Osteoblast (primary cell): ENCODE data around the gene TYROBP. TPM values are rescaled to one million over a fixed set of nuclear protein-coding genes. Genes with fewer than 3 reads are reported as not detected.

Source experiments
- DNase-seq: peaks from one replicate; pipeline ENCODE4 v3.0.0; 2011; ENCODE audit warnings: low spot score, mixed read lengths; ENCODE audit not compliant: insufficient read length; ENCODE audit errors: missing footprints
- H2AFZ ChIP-seq: 2 replicates; pipeline ENCODE4 v1.6.0; 2011; ENCODE audit warnings: mild to moderate bottlenecking, low read length
- H3K27ac ChIP-seq: 2 replicates; pipeline ENCODE4 v1.5.1; 2011; ENCODE audit warnings: mild to moderate bottlenecking, low read depth, low read length, moderate library complexity
- H3K27me3 ChIP-seq: 2 replicates; pipeline ENCODE4 v1.6.0; 2012; ENCODE audit warnings: mild to moderate bottlenecking, control low read depth, inconsistent platforms, low read length, moderate library complexity; ENCODE audit not compliant: insufficient read depth
- H3K36me3 ChIP-seq: 2 replicates; pipeline ENCODE4 v1.5.1; 2011; ENCODE audit warnings: mild to moderate bottlenecking, low read length, control low read depth, moderate library complexity; ENCODE audit not compliant: insufficient read depth
- H3K4me1 ChIP-seq: 2 replicates; pipeline ENCODE4 v1.5.1; 2011; ENCODE audit warnings: mild to moderate bottlenecking, low read length, control low read depth, moderate library complexity; ENCODE audit not compliant: insufficient read depth
- H3K4me2 ChIP-seq: 2 replicates; pipeline ENCODE4 v1.6.0; 2011; ENCODE audit warnings: mild to moderate bottlenecking, low read length; ENCODE audit not compliant: insufficient read depth
- H3K4me3 ChIP-seq: fragments of 200-600 bp; sonication (generic); 3 replicates; pipeline ENCODE4 v1.5.1; 2012; ENCODE audit warnings: mild to moderate bottlenecking, low read length, inconsistent platforms; ENCODE audit not compliant: insufficient read depth
- H3K79me2 ChIP-seq: 2 replicates; pipeline ENCODE4 v1.6.0; 2012; ENCODE audit warnings: mild to moderate bottlenecking, low read length, control low read depth, inconsistent platforms; ENCODE audit not compliant: insufficient read depth
- H3K9me3 ChIP-seq: 2 replicates; pipeline ENCODE4 v1.5.1; 2011; ENCODE audit warnings: low read depth, low read length, control low read depth
- H4K20me1 ChIP-seq: 2 replicates; pipeline ENCODE4 v1.6.0; 2012; ENCODE audit warnings: mild to moderate bottlenecking, low read length, control low read depth; ENCODE audit not compliant: insufficient read depth
- total RNA-seq: library from RNA; depleted of rRNA; stranded (reverse); fragments of >200 nt; gene quantifications from 2 replicates; pipeline ENCODE4 v1.2.3, GENCODE V29; 2012
- TF ChIP-seq, protein P1 (sequence below): IDR thresholded peaks from 2 replicates; pipeline ENCODE4 v1.5.1; 2011; ENCODE audit warnings: mild to moderate bottlenecking, low read depth, low read length, moderate library complexity; ENCODE audit errors: extremely low read depth

TYROBP gene
- total RNA-seq, 1 donor = 0.36 TPM

DNA sequence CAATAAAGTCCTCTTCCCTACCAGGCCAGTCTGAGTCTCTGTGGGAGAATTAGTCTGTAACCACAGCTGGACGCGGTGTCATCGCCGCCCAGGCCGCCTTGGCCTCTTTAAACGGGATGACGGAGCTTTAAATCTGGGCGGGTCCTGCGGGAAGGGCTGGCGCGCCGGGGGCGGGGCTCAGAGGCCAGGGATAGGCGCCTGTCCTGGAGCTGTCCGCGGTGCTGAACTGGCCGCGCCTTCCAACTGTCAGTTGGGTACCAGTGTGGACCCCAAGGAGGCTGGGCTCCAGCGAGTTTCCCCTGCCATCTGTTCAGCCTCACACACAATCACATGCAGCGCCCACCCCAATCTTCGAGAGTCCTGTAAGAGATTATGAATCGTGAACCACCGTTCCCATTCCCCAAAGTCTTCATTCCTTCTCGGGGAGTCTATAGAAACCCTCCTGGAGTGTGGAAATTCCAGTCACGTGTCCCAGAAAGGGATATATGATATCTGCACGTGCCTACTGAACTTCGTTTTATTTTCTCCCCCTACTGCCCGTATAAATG lies 28.3 kb downstream of the TYROBP start:
- H2AFZ ChIP-seq = no peak overlapping the region
- TF ChIP-seq, protein P1, sequence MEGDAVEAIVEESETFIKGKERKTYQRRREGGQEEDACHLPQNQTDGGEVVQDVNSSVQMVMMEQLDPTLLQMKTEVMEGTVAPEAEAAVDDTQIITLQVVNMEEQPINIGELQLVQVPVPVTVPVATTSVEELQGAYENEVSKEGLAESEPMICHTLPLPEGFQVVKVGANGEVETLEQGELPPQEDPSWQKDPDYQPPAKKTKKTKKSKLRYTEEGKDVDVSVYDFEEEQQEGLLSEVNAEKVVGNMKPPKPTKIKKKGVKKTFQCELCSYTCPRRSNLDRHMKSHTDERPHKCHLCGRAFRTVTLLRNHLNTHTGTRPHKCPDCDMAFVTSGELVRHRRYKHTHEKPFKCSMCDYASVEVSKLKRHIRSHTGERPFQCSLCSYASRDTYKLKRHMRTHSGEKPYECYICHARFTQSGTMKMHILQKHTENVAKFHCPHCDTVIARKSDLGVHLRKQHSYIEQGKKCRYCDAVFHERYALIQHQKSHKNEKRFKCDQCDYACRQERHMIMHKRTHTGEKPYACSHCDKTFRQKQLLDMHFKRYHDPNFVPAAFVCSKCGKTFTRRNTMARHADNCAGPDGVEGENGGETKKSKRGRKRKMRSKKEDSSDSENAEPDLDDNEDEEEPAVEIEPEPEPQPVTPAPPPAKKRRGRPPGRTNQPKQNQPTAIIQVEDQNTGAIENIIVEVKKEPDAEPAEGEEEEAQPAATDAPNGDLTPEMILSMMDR = no peak
- H3K9me3 ChIP-seq = no peaks in the 10 kb centered on the region
- no peaks in the 10 kb centered on the region for H3K79me2 ChIP-seq
- peaks cover 3% of the 10 kb centered on the region for H3K4me1 ChIP-seq
- no peak overlapping the region for H3K4me3 ChIP-seq
- no peaks in the 10 kb centered on the region for H3K36me3 ChIP-seq
- H3K4me2 ChIP-seq = no peak overlapping the region
- H3K27me3 ChIP-seq = no peaks in the 10 kb centered on the region
- peaks cover 2% of the 10 kb centered on the region for H4K20me1 ChIP-seq
- H3K27ac ChIP-seq = no peak overlapping the region
- peak; percentile 98 for DNase-seq

DNA sequence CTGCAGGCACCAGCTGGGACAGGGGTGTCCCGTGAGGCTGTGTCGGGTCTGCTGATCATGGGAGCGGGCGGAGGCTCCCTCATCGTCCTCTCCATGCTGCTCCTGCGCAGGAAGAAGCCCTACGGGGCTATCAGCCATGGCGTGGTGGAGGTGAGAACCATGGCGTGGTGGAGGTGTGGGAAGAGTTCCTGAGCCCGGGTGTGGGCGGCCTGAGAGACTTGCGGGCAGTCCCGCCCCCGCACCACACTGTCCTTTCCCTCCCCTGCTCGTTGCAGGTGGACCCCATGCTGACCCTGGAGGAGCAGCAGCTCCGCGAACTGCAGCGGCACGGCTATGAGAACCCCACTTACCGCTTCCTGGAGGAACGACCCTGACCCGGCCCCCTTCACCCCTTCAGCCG lies 29.0 kb downstream of the TYROBP start:
- Histone ChIP-seq H4K20me1 (peaks cover 2% of the 10 kb centered on the region), H3K4me1 (peaks cover 3% of the 10 kb centered on the region), H3K4me3 (no peak overlapping the region), H3K36me3 (no peaks in the 10 kb centered on the region), H2AFZ (no peak overlapping the region), H3K79me2 (no peaks in the 10 kb centered on the region), H3K9me3 (no peaks in the 10 kb centered on the region), H3K4me2 (no peak overlapping the region), H3K27ac (no peak overlapping the region), H3K27me3 (no peaks in the 10 kb centered on the region)
- peak; percentile 19 for DNase-seq
- TF ChIP-seq, protein P1 = no peak

DNA sequence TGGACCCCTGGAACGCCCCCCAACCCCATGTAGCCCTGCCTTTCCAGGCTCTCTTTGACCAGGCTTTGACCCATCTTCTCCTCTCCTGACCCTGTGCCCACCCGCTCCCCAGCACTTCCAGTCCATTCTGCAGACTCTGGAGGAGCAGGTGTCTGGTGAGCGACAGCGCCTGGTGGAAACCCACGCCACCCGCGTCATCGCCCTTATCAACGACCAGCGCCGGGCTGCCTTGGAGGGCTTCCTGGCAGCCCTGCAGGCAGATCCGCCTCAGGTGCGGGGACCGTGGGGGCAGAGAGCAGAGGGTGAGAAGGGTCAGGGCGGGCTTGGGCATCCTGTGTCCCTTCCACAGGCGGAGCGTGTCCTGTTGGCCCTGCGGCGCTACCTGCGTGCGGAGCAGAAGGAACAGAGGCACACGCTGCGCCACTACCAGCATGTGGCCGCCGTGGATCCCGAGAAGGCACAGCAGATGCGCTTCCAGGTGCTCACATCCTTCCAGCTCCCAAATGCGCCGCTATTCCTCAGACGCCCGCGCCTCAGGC lies 33.6 kb downstream of the TYROBP start:
- H3K4me1 ChIP-seq = peaks cover 1% of the 10 kb centered on the region
- no peaks in the 10 kb centered on the region for H3K9me3 ChIP-seq
- no peaks in the 10 kb centered on the region for H4K20me1 ChIP-seq
- H3K4me3 ChIP-seq = no peak overlapping the region
- H3K27me3 ChIP-seq = no peaks in the 10 kb centered on the region
- no peak overlapping the region for H2AFZ ChIP-seq
- TF ChIP-seq, protein P1 = no peak
- no peaks in the 10 kb centered on the region for H3K36me3 ChIP-seq
- no peak overlapping the region for H3K4me2 ChIP-seq
- H3K79me2 ChIP-seq = no peaks in the 10 kb centered on the region
- DNase-seq = no peak
- H3K27ac ChIP-seq = no peak overlapping the region

DNA sequence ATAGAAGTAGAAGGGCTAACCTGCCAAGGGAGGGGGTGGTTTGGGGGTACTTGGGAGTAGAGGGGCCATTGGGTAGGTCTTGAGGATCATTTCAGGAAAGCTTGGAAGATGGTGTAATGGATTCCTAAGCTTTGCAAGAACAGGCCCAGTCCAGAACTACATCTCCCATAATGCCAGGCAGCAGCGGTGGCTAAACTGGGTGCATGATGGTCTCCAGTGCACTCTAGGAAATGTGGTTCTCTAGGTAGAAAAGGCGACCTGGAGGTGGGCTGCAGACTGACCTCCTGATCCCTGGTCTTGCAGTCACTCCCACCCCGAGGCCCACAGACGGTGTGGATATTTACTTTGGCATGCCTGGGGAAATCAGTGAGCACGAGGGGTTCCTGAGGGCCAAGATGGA lies 35.9 kb downstream of the TYROBP start:
- no peak overlapping the region for H3K27ac ChIP-seq
- H3K4me1 ChIP-seq = no peaks in the 10 kb centered on the region
- no peaks in the 10 kb centered on the region for H3K79me2 ChIP-seq
- H3K9me3 ChIP-seq = no peaks in the 10 kb centered on the region
- H3K36me3 ChIP-seq = no peaks in the 10 kb centered on the region
- no peak overlapping the region for H2AFZ ChIP-seq
- no peak overlapping the region for H3K4me2 ChIP-seq
- H4K20me1 ChIP-seq = no peaks in the 10 kb centered on the region
- TF ChIP-seq, protein P1 = no peak
- DNase-seq = peak; percentile 14
- no peak overlapping the region for H3K4me3 ChIP-seq
- H3K27me3 ChIP-seq = peaks cover 13% of the 10 kb centered on the region
